Lung (tissue), 12 donors: ENCODE data around the gene SNRPB. TPM values are rescaled to one million over a fixed set of nuclear protein-coding genes. Genes with fewer than 3 reads are reported as not detected.

Source experiments
- ATAC-seq: fragments of 200-7000 bp; cut with Tn5 transposase; one replicate; pipeline ENCODE4 v1.9.1; 2020; ENCODE audit warnings: moderate number of reproducible peaks; ENCODE audit not compliant: insufficient read depth, low FRiP score
- DNase-seq, 3 donors: peaks; one replicate each; pipeline ENCODE4 v3.0.0-alpha.2; 2013 to 2017
- H3K27ac ChIP-seq, 2 donors: one replicate each; pipeline ENCODE4 v1.5.1; 2013; ENCODE audit warnings: mild to moderate bottlenecking in 2 of 2, moderate library complexity in 2 of 2, control low read depth in 1 of 2, inconsistent platforms in 1 of 2, low read depth in 1 of 2, low read length in 1 of 2
- H3K27me3 ChIP-seq, 3 donors: one replicate each; pipeline ENCODE4 v1.5.1; 2013; ENCODE audit warnings: low read length in 2 of 3; ENCODE audit not compliant: control insufficient read depth in 3 of 3, insufficient read depth in 3 of 3
- H3K36me3 ChIP-seq, 4 donors: one replicate each; pipeline ENCODE4 v1.5.1; 2013; ENCODE audit warnings: low read length in 4 of 4, mild to moderate bottlenecking in 1 of 4, moderate library complexity in 1 of 4; ENCODE audit not compliant: control insufficient read depth in 4 of 4, insufficient read depth in 4 of 4
- H3K4me1 ChIP-seq, 5 donors: one replicate each; pipeline ENCODE4 v1.5.1; 2013; ENCODE audit warnings: low read length in 5 of 5, mild to moderate bottlenecking in 2 of 5, moderate library complexity in 1 of 5; ENCODE audit not compliant: control insufficient read depth in 5 of 5, insufficient read depth in 5 of 5
- H3K4me3 ChIP-seq: one replicate; pipeline ENCODE4 v1.5.1; 2013; ENCODE audit warnings: mild to moderate bottlenecking, control low read depth, moderate library complexity
- H3K9ac ChIP-seq, 2 donors: one replicate each; pipeline ENCODE4 v1.5.1; 2013; ENCODE audit warnings: low read length in 2 of 2, control low read depth in 1 of 2; ENCODE audit not compliant: insufficient read depth in 1 of 2
- H3K9me3 ChIP-seq, 4 donors: one replicate each; pipeline ENCODE4 v1.5.1; 2013; ENCODE audit warnings: low read length in 3 of 4, mild to moderate bottlenecking in 1 of 4, moderate library complexity in 1 of 4; ENCODE audit not compliant: control insufficient read depth in 4 of 4, insufficient read depth in 3 of 4
- CTCF ChIP-seq: IDR thresholded peaks from 2 replicates; pipeline ENCODE4 v1.5.1; 2012; ENCODE audit warnings: mild to moderate bottlenecking; ENCODE audit errors: control extremely low read depth, extremely low read depth
- WGBS, 2 donors: extraction: QIAGEN DNeasy Blood & Tissue Kit; methylation state at CpG; one replicate each; pipeline ENCODE4 v1.1.7; 2013; 5-methylcytosine and 5-hydroxymethylcytosine counted together
- polyA plus RNA-seq, 2 donors: library from polyadenylated mRNA; stranded (reverse); fragments of 200-250 nt; gene quantifications; one replicate each; pipeline ENCODE4 v1.2.1, GENCODE V29; 2013
- total RNA-seq, 2 donors: library from RNA; depleted of rRNA in 1 of 2; stranded (reverse); fragments of >200 nt in 1 of 2; gene quantifications; one replicate each; pipeline ENCODE4 v1.2.1, GENCODE V29; 2014 to 2021
- donor health status: control.
- donor health status: control.
- donor health status: Bipolar disorder and iron deficiency.
- donor health status: healthy.
- donor health status: DM: yes; HTN: yes; CAD: no.

Gene SNRPB
- total and polyA plus RNA-seq, 4 donors = 71.4 to 291 (median 178) TPM

GRCh38 chr20:2451422-2451821, 19.2 kb downstream of the SNRPB start:
- DNase-seq (no peak), ATAC-seq (no peak)
- H3K27ac ChIP-seq = no peak overlapping the region
- no peak for TF ChIP-seq CTCF
- 82 to 92% methylated on average over 5 of the region's 5 CpGs for WGBS, 2 donors
- no peak overlapping the region for H3K4me3 ChIP-seq
- no peaks in the 10 kb centered on the region for H3K36me3 ChIP-seq
- H3K27me3 ChIP-seq = no peaks in the 10 kb centered on the region
- no peaks in the 10 kb centered on the region for H3K9me3 ChIP-seq
- no peak overlapping the region for H3K9ac ChIP-seq
- H3K4me1 ChIP-seq = no peaks in the 10 kb centered on the region

GRCh38 chr20:2449386-2449785, 21.2 kb downstream of the SNRPB start:
- ATAC-seq (no peak), DNase-seq (no peak)
- no peaks in the 10 kb centered on the region for H3K9me3 ChIP-seq
- H3K9ac ChIP-seq = no peak overlapping the region
- no peaks in the 10 kb centered on the region for H3K36me3 ChIP-seq
- no peak for TF ChIP-seq CTCF
- no peak overlapping the region for H3K4me3 ChIP-seq
- no peak overlapping the region for H3K27ac ChIP-seq
- no peaks in the 10 kb centered on the region for H3K4me1 ChIP-seq
- H3K27me3 ChIP-seq = no peaks in the 10 kb centered on the region
- 93 to 96% methylated on average over 1 of the region's 1 CpG for WGBS, 2 donors

- Histone ChIP-seq H3K27me3 (no peaks in the 10 kb centered on the region), H3K27ac (no peak overlapping the region), H3K4me3 (no peak overlapping the region), H3K9ac (no peak overlapping the region), H3K36me3 (no peaks in the 10 kb centered on the region), H3K4me1 (no peaks in the 10 kb centered on the region), H3K9me3 (no peaks in the 10 kb centered on the region)
- no peak for TF ChIP-seq CTCF
- 63 to 71% methylated on average over 4 of the region's 4 CpGs for WGBS, 2 donors
- ATAC-seq (no peak), DNase-seq (no peak)
Observed at GRCh38 chr20:2446845-2447244, 23.7 kb downstream of the SNRPB start.

- no peak for TF ChIP-seq CTCF
- DNase-seq (no peak), ATAC-seq (no peak)
- peaks cover 0 to 2% (median 0%) of the 10 kb centered on the region in 4 donors for H3K9me3 ChIP-seq
- 43 to 61% methylated on average over 1 of the region's 1 CpG for WGBS, 2 donors
- no peaks in the 10 kb centered on the region for H3K4me1 ChIP-seq
- H3K27ac ChIP-seq = no peak overlapping the region
- H3K36me3 ChIP-seq = no peaks in the 10 kb centered on the region
- H3K4me3 ChIP-seq = no peak overlapping the region
- H3K27me3 ChIP-seq = no peaks in the 10 kb centered on the region
- H3K9ac ChIP-seq = no peak overlapping the region
Observed at GRCh38 chr20:2431185-2431584, 39.4 kb downstream of the SNRPB start.
